ENCODE results near the gene SCIMP.
"Not testable (repeated sequence)": the region's sequence is repeated elsewhere in the genome, so short reads cannot be mapped to it uniquely, and the experiment has no call there.

The SCIMP gene

DNA sequence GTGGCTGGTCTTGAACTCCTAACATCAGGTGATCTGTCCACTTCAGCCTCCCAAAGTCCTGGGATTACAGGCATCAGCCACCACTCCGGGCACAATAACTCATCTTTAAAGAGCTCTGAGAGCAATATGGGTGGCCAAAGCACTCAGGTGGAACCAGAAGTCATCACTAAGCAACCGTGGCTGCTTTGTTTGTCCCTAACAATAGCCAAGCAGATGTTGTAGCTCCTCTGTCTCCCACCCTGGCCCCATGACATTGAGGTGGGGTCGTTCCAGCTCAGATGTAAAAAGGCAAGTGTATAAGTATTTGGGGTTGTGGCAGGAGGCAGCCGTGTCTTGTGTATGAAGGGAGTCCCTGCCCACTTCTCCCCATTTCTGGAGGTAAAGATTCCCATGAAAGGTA, 3.7 kb upstream of the SCIMP start:
- no peak for DNase-seq (ENCODE audit: low read depth in 2 of 2, low spot score in 1 of 2)

DNA sequence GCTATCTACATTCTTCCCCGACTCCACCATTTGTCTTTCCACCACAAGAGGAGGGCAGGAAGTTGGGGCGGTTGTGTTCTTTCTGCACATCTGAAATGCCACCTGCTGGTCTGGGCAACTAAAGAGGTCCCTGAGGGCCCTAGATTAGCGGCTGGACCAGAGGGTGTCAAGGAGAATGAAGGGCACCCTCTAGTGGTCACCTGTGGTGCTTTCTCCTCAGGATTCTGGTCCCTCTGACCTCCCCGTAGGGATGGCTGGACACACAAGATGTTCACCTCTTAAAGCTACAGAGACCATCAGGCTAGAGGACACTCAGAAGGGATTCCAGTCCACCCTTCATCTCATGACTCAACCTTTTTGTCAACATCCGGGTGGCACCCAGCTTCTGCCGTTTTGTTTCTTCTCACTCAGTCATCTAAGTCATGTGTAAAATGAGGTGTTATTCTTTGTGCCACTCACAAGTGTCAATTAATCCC, 2.9 kb upstream of the SCIMP start:
- no peak for DNase-seq (ENCODE audit: low read depth in 2 of 2, low spot score in 1 of 2)

DNA sequence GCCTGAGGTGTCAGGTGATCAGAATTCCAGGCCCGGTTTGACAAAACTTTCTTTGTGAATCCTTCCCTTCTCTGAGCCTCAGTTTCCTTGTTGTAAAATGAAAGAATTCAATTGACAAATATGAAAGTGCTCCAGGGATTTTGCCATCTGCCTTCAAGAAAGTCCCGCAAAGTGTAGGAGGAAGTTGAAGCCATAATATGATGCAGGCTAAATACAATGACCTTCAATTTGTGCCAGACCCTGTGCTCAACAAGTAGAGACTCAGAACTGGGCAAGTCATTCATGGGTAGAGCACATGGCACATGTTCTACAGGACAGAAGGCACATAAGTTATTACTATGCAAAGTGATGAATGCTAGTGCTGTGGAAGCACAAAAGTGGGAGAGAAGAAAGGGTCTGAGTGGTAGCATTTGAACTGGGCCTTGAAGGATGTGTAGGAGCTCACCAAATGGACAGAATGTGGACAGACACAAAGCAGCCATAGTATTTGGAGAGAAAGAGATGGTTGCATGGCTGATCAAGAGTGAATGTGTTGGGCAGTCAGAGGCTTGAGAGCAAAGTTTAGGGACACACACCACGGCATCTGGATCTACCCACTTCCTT, 2.4 kb upstream of the SCIMP start:
- no peak for DNase-seq (ENCODE audit: low read depth in 2 of 2, low spot score in 1 of 2)

DNA sequence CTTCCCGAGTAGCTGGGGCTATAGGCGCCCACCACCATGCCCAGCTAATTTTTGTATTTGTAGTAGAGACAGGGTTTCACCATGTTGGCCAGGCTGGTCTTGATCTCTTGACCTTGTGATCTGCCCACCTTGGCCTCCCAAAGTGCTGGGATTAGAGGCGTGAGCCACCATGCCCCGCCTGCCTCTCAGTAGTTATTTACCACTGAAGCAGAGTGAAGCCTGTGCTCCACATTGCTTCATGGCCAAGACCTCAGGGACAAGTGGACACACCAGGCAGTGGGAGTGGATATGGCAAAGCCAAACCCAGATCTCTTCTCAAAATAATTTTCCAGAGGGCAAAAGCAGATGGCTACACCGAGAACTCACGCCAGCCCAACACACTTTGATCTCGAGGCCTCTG, 1.2 kb downstream of the SCIMP start:
- not testable (repeated sequence) for DNase-seq (ENCODE audit: low read depth in 2 of 2, low spot score in 1 of 2)

DNA sequence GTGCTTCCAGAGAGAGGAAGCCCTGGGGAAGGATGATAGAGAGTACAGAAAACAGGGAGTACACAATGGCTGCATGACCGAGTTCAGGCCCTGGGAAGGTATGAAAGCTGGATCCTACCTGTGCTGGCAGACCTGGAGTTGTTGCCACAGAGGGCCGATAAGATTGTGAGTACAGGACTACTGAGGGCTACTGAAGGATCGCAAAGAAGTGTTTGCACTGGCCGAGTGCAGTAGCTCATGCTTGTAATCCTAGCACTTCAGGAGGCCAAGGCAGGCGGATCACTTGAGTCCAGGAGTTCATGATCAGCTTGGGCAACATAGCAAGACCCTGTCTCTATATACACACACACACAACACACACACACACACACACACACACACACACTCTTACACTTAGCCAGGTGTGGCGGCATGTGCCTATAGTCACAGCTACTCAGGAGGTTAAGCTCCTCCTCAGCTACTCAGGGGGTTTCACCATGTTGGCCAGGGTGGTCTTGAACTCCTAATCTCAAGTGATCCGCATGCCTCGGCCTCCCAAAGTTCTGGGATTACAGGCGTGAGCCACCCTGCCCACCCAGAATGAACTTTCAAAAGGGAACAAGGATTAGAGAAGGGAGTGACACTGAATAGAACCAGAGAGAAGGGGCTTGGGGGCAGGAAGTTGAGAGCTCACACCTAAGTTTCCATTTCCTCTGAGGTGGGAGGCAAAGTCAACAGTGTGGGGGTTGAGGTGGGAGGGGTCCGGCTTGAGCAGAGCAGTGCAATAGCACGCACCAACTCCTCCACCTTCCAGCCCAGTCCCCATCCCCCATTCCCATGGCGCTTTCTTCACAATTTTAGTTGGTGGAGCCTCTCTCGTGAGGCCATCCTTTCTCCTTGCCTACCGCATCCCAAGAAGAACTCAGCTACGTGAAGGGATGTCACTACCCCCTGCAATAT, 7.5 kb downstream of the SCIMP start:
- DNase-seq (ENCODE audit: low read depth in 2 of 2, low spot score in 1 of 2) = peak in 1 of 2 donors; percentile 54

DNA sequence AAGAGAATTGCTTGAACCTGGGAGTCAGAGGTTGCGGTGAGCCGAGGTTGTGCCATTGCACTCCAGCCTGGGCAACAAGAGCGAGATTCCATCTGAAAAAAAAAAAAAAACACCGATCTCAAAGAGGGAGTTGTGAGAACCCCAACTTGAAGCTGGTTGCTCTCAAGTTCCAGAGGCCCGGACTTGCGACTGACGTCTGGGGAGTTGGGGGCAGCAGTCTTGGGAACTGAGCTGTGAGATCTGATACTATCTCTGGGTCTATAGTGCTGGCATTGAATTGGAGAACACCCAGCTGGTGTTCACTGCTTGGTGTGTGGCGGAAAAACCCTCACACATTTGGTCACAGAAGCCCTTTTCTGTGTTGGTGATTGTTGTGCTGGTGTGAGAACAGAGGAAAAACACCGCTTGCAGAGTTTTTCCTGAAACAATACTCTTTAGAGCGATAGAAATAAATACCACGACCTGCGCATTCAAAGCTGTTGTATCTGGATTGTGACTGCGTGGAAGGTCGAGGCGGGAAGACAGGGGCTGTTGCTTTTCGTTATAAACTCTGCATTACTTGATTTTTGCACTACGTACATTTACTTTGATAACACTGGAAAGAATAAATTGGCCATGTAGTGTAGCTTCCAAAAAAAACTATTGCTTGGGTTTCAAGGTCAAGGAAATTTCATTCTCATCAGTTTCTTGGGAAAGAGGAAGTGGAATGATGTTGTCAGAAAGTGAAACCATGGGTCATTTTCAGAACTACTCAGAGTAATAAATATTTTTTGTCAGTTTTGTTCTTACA, 8.8 kb downstream of the SCIMP start:
- no peak for DNase-seq (ENCODE audit: low read depth in 2 of 2, low spot score in 1 of 2)

DNA sequence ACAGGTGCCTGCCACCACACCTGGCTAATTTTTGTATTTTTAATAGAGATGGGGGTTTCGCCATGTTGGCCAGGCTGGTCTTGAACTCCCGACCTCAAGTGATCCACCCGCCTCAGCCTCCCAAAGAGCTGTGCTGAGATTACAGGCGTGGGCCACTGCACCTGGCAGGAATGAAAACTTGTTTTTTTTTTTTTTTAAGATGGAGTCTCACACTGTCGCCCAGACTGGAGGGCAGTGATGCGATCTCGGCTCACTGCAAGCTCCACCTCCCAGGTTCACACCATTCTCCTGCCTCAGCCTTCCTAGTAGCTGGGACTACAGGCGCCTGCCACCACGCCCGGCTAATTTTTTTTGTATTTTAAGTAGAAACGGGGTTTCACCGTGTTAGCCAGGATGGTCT, 12.7 kb downstream of the SCIMP start:
- DNase-seq (ENCODE audit: low read depth in 2 of 2, low spot score in 1 of 2) = not testable (repeated sequence)

DNA sequence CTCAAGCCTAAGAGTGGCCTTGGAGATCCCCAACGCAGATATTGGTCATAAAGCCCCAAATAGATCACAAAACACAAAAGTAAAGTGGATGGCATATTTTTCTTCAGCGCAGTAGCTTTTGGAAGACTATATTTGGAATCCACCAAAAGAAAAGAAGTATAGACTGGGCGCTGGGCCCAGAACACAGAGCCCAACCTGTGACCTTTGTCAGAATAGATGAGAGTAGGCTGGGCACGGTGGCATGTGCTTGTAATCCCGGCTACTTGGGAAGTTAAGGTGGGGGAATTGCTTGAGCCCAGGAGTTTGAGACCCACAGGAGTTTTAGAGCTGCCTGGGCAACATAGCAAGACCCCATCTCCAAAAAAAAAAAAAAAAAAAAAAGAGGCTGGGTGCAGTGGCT, 14.6 kb downstream of the SCIMP start:
- no peak for DNase-seq (ENCODE audit: low read depth in 2 of 2, low spot score in 1 of 2)

- DNase-seq (ENCODE audit: low read depth in 2 of 2, low spot score in 1 of 2) = no peak
Observed at GRCh38 chr17:5219536-5219935, 15.1 kb downstream of the SCIMP start.

DNA sequence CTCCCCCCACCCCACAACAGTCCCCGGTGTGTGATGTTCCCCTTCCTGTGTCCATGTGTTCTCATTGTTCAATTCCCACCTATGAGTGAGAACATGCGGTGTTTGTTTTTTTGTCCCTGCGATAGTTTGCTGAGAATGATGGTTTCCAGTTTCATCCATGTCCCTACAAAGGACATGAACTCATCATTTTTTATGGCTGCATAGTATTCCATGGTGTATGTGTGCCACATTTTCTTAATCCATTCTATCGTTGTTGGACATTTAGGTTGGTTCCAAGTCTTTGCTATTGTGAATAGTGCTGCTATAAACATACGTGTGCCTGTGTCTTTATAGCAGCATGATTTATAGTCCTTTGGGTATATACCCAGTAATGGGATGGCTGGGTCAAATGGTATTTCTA, 17.1 kb downstream of the SCIMP start:
- not testable (repeated sequence) for DNase-seq (ENCODE audit: low read depth in 2 of 2, low spot score in 1 of 2)

- DNase-seq (ENCODE audit: low read depth in 2 of 2, low spot score in 1 of 2) = no peak
Observed at GRCh38 chr17:5211458-5211857, 23.2 kb downstream of the SCIMP start.

DNA sequence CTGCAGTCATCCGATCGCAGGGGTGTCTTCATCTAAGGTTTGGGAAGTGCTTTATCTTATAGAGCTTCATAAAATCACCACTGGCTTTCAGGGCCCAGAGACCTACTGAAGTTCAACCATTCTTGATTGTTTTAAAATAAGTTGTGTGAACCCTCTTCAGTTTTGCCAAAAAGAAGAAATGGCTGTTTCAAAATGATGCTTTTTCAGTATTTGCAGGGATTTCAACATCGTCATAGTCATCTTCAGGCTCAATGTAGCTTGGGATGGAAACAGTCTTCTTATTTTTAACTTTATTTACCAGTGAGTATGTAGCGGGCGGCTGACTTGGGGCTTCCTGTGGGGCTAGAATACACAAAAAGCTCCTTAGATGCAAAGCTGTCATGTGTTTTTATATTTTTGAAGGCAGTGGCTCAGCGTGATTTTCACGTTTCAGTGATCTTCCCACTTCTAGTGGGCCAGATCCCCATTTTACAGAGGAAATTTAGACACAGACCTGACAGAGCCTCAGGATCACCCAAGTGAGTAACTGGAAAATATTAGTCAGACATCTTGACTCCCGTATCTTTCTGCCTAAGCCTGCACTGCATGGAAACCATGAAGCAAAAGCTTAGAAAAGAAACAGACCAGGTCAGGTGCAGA, 23.9 kb downstream of the SCIMP start:
- DNase-seq (ENCODE audit: low read depth in 2 of 2, low spot score in 1 of 2) = no peak

GRCh38 chr17:5210091-5210490, 24.6 kb downstream of the SCIMP start:
- no peak for DNase-seq (ENCODE audit: low read depth in 2 of 2, low spot score in 1 of 2)

- DNase-seq (ENCODE audit: low read depth in 2 of 2, low spot score in 1 of 2) = no peak
Observed at GRCh38 chr17:5209396-5209795, 25.3 kb downstream of the SCIMP start.

DNA sequence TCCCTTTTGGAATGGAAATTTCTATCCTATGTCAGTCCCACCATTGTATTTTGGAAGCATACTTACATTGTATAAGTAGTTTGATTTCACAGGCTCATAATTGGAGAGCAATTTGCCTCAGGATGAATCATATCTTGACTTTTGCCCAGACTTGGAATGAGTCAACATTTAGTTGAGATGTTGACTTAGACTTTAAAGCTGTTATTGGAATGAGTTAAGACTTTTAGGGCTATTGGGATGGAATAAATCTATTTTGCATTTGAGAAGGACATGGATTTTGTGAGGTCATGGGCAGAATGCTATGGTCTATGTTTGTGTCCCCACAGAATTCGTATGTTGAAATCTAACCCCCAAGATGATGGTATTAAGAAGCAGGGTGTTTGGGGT, 30.8 kb downstream of the SCIMP start:
- no peak for DNase-seq (ENCODE audit: low read depth in 2 of 2, low spot score in 1 of 2)

GRCh38 chr17:5203178-5203907, 31.3 kb downstream of the SCIMP start:
- no peak for DNase-seq (ENCODE audit: low read depth in 2 of 2, low spot score in 1 of 2)

- no peak for DNase-seq (ENCODE audit: low read depth in 2 of 2, low spot score in 1 of 2)
Observed at GRCh38 chr17:5201011-5201410, 33.6 kb downstream of the SCIMP start.

- DNase-seq (ENCODE audit: low read depth in 2 of 2, low spot score in 1 of 2) = no peak
Observed at GRCh38 chr17:5200360-5200759, 34.3 kb downstream of the SCIMP start.

DNA sequence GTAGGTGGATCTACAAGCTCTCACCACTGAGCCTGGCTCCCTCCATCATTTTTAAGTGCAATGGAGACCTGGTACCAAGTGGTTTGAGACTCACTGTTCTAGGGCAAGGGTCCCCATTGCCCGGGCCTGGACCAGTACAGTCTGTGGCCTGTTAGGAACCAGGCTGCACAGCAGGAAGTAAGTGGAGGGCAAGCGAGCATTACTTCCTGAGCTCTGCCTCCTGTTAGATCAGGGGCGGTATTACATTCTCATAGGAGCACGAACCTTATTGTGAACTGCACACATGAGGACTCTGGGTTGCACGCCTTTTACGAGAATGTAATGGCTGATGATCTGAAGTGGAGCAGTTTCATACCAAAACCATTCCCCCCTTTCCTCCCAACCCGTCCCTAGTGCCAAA, 36.2 kb downstream of the SCIMP start:
- no peak for DNase-seq (ENCODE audit: low read depth in 2 of 2, low spot score in 1 of 2)

DNA sequence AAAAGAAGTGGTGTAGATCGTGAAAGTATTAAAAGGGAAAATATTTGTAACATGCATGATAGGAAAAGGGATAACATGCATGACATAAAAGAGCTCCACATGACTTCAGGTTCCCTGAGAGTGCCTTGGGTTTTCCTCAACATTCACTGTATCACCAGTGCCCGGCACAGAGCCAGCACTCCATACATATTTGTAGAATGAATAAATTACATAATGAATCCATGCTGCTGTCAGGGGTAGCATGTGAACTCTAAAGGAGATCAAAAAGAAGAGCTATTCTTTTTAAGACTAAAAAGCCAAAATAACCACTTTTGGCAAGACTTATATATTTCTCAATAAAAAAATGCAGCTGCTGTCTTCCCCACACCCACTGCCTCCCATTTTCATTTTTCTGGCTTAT, 40.3 kb downstream of the SCIMP start:
- DNase-seq (ENCODE audit: low read depth in 2 of 2, low spot score in 1 of 2) = no peak

All from stimulated activated CD8-positive, alpha-beta memory T cell treated with anti-CD3 and anti-CD28 coated beads, Interleukin-4, amount 100 ng/mL, for 4 hours (primary cell).